ENCODE data around the gene KRT31. TPM values are rescaled to one million over a fixed set of nuclear protein-coding genes. Genes with fewer than 3 reads are reported as not detected.
A peak's percentile ranks its signal among the peaks of the same experiment; 100 is the strongest.
"Not testable (repeated sequence)": the region's sequence is repeated elsewhere in the genome, so short reads cannot be mapped to it uniquely, and the experiment has no call there.

Gene KRT31
- polyA plus RNA-seq, 2 of the 4 experiments (the other 2 are of a cell fraction): not detected

DNA sequence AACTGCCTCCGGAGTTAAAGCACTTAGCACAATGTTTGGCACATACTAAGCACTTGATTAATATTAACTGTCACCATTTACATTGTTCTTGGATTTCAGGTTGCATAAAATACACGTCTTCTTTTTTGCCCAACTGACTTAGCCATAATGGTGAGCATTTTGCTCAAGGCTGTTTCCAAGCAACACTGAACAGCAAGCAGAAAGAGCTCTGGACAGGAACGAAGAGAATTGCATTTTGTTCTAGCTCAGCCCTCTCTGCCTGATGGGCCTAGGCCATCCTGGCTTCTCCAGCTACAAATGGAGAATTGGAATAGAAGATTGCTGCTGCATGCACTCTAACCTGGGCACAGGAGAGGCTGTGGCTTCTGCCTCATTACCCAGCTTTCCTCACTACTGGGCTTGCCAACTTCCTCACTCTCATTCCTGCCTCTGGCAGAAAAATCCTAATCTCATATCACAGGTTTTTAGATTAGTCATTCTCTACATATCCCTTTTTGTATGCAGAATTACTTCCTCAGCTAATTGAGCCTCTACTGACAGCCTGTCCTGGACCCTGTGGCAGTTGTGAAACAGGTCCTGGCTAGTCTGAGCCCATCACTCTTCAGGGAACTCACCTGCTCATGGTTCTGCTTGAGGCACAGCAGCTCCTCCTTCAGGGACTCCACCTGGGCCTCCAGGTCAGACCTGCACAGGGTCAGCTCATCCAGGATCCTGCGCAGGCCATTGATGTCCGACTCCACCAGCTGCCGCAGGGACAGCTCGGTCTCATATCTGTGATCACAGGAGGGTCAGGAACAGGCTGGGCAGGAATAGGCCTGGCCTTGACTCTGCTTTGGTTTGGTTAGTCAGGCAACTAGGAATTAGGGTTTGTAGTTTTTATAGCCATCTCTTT is 49.3 kb downstream of the KRT31 start:
- DNase-seq (ENCODE audit: low read depth in 1 of 2, low spot score in 1 of 2): no peak
- POLR2A ChIA-PET: no interaction called here
- no peak overlapping the region for H3K4me2 ChIP-seq
- H3K4me1 ChIP-seq: no peaks in the 10 kb centered on the region
- TF ChIP-seq, protein P1, sequence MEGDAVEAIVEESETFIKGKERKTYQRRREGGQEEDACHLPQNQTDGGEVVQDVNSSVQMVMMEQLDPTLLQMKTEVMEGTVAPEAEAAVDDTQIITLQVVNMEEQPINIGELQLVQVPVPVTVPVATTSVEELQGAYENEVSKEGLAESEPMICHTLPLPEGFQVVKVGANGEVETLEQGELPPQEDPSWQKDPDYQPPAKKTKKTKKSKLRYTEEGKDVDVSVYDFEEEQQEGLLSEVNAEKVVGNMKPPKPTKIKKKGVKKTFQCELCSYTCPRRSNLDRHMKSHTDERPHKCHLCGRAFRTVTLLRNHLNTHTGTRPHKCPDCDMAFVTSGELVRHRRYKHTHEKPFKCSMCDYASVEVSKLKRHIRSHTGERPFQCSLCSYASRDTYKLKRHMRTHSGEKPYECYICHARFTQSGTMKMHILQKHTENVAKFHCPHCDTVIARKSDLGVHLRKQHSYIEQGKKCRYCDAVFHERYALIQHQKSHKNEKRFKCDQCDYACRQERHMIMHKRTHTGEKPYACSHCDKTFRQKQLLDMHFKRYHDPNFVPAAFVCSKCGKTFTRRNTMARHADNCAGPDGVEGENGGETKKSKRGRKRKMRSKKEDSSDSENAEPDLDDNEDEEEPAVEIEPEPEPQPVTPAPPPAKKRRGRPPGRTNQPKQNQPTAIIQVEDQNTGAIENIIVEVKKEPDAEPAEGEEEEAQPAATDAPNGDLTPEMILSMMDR (IDR thresholded peaks at IDR 0.05): no peak
- 73% methylated on average over 7 of the region's 7 CpGs for WGBS (ENCODE audit: missing lambda C conversion rate)
- H3K4me3 ChIP-seq: no peak overlapping the region
- CTCF ChIA-PET: interaction anchor here (1.4 to 3.7 kb wide), 9 partner anchors 14 to 491 kb away, joined by 3 to 19 read pairs (median 7); no protein-coding TSS in a partner anchor
- ATAC-seq: no peak
- H3K27ac ChIP-seq: no peak overlapping the region
- H3K9me3 ChIP-seq: no peaks in the 10 kb centered on the region
- FAIRE-seq: peak; percentile 51

DNA sequence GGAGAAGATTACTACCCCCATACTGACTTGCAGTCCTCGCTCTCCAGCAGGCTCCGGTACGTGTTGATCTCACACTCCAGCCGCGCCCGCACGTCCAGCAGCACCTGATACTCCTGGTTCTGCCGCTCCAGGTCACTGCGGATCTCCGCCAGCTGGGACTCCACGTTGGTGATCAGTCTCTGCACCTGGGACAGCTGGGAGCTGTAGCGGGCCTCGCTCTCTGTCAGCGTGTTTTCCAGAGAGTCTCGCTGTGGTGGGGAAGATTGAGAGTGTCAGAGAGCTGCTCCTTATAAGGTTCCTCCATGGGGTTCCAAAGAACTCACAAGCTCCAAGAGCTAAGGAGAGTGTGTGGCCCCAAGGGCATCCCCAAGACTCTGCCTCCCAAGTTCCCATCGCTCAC is 51.0 kb downstream of the KRT31 start:
- FAIRE-seq; H3K27ac ChIP-seq; H3K4me3 ChIP-seq; H3K9me3 ChIP-seq; POLR2A ChIA-PET; ATAC-seq; DNase-seq (ENCODE audit: low read depth in 1 of 2, low spot score in 1 of 2); H3K4me2 ChIP-seq; H3K4me1 ChIP-seq: not testable (repeated sequence)
- WGBS (ENCODE audit: missing lambda C conversion rate): 86% methylated on average over 15 of the region's 16 CpGs
- CTCF ChIA-PET: interaction anchor here (1.2 to 2.6 kb wide), 3 partner anchors 17 to 316 kb away, joined by 3 to 11 read pairs (median 9); no protein-coding TSS in a partner anchor

DNA sequence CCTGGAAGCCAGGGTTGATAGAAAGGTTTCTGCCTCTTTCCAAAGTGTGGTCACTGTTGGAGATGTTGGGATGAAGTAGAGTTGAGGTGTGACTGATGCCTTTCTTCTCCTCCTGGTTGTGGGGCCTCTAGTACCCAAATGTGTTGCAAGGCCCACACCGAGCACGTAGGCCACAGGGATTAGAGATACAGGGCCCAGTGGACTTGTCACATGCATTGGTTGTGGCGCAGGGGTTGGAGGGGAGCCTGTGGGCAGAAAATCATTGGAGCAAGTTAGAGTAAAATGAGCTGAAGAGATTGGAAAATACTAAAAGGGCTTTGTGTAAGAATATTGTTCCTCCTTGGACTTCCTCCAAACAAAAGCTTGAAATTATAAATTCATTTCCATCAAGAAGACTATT is 51.4 kb downstream of the KRT31 start:
- ChIA-PET POLR2A (no interaction called here), CTCF (interaction anchor here (1.2 to 2.6 kb wide), 3 partner anchors 17 to 317 kb away, joined by 3 to 11 read pairs (median 9); no protein-coding TSS in a partner anchor)
- no peak for TF ChIP-seq SMC3 (IDR thresholded peaks at IDR 0.05)
- TF ChIP-seq ZFP36 (IDR thresholded peaks at IDR 0.05; ENCODE audit: borderline replicate concordance, partially characterized antibody): no peak
- TF ChIP-seq, protein P2, sequence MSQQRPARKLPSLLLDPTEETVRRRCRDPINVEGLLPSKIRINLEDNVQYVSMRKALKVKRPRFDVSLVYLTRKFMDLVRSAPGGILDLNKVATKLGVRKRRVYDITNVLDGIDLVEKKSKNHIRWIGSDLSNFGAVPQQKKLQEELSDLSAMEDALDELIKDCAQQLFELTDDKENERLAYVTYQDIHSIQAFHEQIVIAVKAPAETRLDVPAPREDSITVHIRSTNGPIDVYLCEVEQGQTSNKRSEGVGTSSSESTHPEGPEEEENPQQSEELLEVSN (IDR thresholded peaks at IDR 0.05; ENCODE audit: borderline replicate concordance, low read depth): no peak
- no peak for TF ChIP-seq MYC (IDR thresholded peaks at IDR 0.05; ENCODE audit: borderline replicate concordance, low read length)
- TF ChIP-seq HOXA7 (CRISPR knock-in tag; IDR thresholded peaks at IDR 0.05): no peak
- TF ChIP-seq, protein P3, sequence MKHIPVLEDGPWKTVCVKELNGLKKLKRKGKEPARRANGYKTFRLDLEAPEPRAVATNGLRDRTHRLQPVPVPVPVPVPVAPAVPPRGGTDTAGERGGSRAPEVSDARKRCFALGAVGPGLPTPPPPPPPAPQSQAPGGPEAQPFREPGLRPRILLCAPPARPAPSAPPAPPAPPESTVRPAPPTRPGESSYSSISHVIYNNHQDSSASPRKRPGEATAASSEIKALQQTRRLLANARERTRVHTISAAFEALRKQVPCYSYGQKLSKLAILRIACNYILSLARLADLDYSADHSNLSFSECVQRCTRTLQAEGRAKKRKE (CRISPR knock-in tag; IDR thresholded peaks at IDR 0.05; ENCODE audit: low read depth): no peak
- TF ChIP-seq CBX2 (IDR thresholded peaks at IDR 0.05; ENCODE audit: borderline replicate concordance, low read depth): no peak
- TF ChIP-seq RFX5 (IDR thresholded peaks at IDR 0.05): no peak
- TF ChIP-seq JUNB (IDR thresholded peaks at IDR 0.05): no peak
- TF ChIP-seq, protein P4, sequence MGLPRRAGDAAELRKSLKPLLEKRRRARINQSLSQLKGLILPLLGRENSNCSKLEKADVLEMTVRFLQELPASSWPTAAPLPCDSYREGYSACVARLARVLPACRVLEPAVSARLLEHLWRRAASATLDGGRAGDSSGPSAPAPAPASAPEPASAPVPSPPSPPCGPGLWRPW (IDR thresholded peaks at IDR 0.05): no peak
- FAIRE-seq: no peak
- Histone ChIP-seq H3K4me2 (no peak overlapping the region), H3K4me1 (no peaks in the 10 kb centered on the region), H3K27ac (no peak overlapping the region), H3K4me3 (no peak overlapping the region), H3K9me3 (no peaks in the 10 kb centered on the region)
- DNase-seq (ENCODE audit: low read depth in 1 of 2, low spot score in 1 of 2): no peak
- 65% methylated on average over 3 of the region's 3 CpGs for WGBS (ENCODE audit: missing lambda C conversion rate)
- no peak for ATAC-seq

Other genes starting within 250 kb of the KRT31 start
Only the 30 nearest of the 31 such genes appear.
- not detected in 2 replicates for gene KRTAP4-4, start 236.9 kb downstream of the KRT31 start, polyA plus RNA-seq (2011; rRNA removed)
- not detected in 3 replicates for gene KRTAP4-4, start 236.9 kb downstream of the KRT31 start, polyA plus RNA-seq (2017; fragmentation: RNase III; extraction: RNeasy Plus Mini Kit Qiagen cat#74134 plus additional on column Dnase treatment)
- gene KRTAP4-3, start 229.4 kb downstream of the KRT31 start, polyA plus RNA-seq (2011; rRNA removed): not detected in 2 replicates
- not detected in 3 replicates for gene KRTAP4-3, start 229.4 kb downstream of the KRT31 start, polyA plus RNA-seq (2017; fragmentation: RNase III; extraction: RNeasy Plus Mini Kit Qiagen cat#74134 plus additional on column Dnase treatment)
- gene KRTAP4-2, start 219.4 kb downstream of the KRT31 start, polyA plus RNA-seq (2011; rRNA removed): not detected in 2 replicates
- not detected in 3 replicates for gene KRTAP4-2, start 219.4 kb downstream of the KRT31 start, polyA plus RNA-seq (2017; fragmentation: RNase III; extraction: RNeasy Plus Mini Kit Qiagen cat#74134 plus additional on column Dnase treatment)
- 0.32 TPM in 2 replicates for gene KRTAP4-1, start 212.7 kb downstream of the KRT31 start, polyA plus RNA-seq (2011; rRNA removed)
- 0.12 TPM in 2 of 3 replicates, not detected in the other for gene KRTAP4-1, start 212.7 kb downstream of the KRT31 start, polyA plus RNA-seq (2017; fragmentation: RNase III; extraction: RNeasy Plus Mini Kit Qiagen cat#74134 plus additional on column Dnase treatment)
- not detected in 2 replicates for gene KRTAP9-1, start 207.7 kb downstream of the KRT31 start, polyA plus RNA-seq (2011; rRNA removed)
- not detected in 3 replicates for gene KRTAP9-1, start 207.7 kb downstream of the KRT31 start, polyA plus RNA-seq (2017; fragmentation: RNase III; extraction: RNeasy Plus Mini Kit Qiagen cat#74134 plus additional on column Dnase treatment)
- gene KRTAP9-2, start 171.0 kb downstream of the KRT31 start, polyA plus RNA-seq (2011; rRNA removed): not detected in 2 replicates
- not detected in 3 replicates for gene KRTAP9-2, start 171.0 kb downstream of the KRT31 start, polyA plus RNA-seq (2017; fragmentation: RNase III; extraction: RNeasy Plus Mini Kit Qiagen cat#74134 plus additional on column Dnase treatment)
- gene KRTAP9-3, start 165.2 kb downstream of the KRT31 start, polyA plus RNA-seq (2011; rRNA removed): not detected in 2 replicates
- not detected in 3 replicates for gene KRTAP9-3, start 165.2 kb downstream of the KRT31 start, polyA plus RNA-seq (2017; fragmentation: RNase III; extraction: RNeasy Plus Mini Kit Qiagen cat#74134 plus additional on column Dnase treatment)
- gene KRTAP9-8, start 159.6 kb downstream of the KRT31 start, polyA plus RNA-seq (2011; rRNA removed): not detected in 2 replicates
- gene KRTAP9-8, start 159.6 kb downstream of the KRT31 start, polyA plus RNA-seq (2017; fragmentation: RNase III; extraction: RNeasy Plus Mini Kit Qiagen cat#74134 plus additional on column Dnase treatment): not detected in 3 replicates
- not detected in 2 replicates for gene KRTAP9-4, start 147.9 kb downstream of the KRT31 start, polyA plus RNA-seq (2011; rRNA removed)
- not detected in 3 replicates for gene KRTAP9-4, start 147.9 kb downstream of the KRT31 start, polyA plus RNA-seq (2017; fragmentation: RNase III; extraction: RNeasy Plus Mini Kit Qiagen cat#74134 plus additional on column Dnase treatment)
- gene KRTAP9-9, start 142.2 kb downstream of the KRT31 start, polyA plus RNA-seq (2011; rRNA removed): not detected in 2 replicates
- not detected in 3 replicates for gene KRTAP9-9, start 142.2 kb downstream of the KRT31 start, polyA plus RNA-seq (2017; fragmentation: RNase III; extraction: RNeasy Plus Mini Kit Qiagen cat#74134 plus additional on column Dnase treatment)
- gene KRTAP9-6, start 132.2 kb downstream of the KRT31 start, polyA plus RNA-seq (2011; rRNA removed): not detected in 2 replicates
- gene KRTAP9-6, start 132.2 kb downstream of the KRT31 start, polyA plus RNA-seq (2017; fragmentation: RNase III; extraction: RNeasy Plus Mini Kit Qiagen cat#74134 plus additional on column Dnase treatment): not detected in 3 replicates
- gene KRTAP9-7, start 121.9 kb downstream of the KRT31 start, polyA plus RNA-seq (2011; rRNA removed): not detected in 2 replicates
- gene KRTAP9-7, start 121.9 kb downstream of the KRT31 start, polyA plus RNA-seq (2017; fragmentation: RNase III; extraction: RNeasy Plus Mini Kit Qiagen cat#74134 plus additional on column Dnase treatment): not detected in 3 replicates
- gene KRTAP29-1, start 94.8 kb downstream of the KRT31 start, polyA plus RNA-seq (2011; rRNA removed): not detected in 2 replicates
- not detected in 3 replicates for gene KRTAP29-1, start 94.8 kb downstream of the KRT31 start, polyA plus RNA-seq (2017; fragmentation: RNase III; extraction: RNeasy Plus Mini Kit Qiagen cat#74134 plus additional on column Dnase treatment)
- gene KRTAP16-1, start 88.3 kb downstream of the KRT31 start, polyA plus RNA-seq (2011; rRNA removed): not detected in 2 replicates
- gene KRTAP16-1, start 88.3 kb downstream of the KRT31 start, polyA plus RNA-seq (2017; fragmentation: RNase III; extraction: RNeasy Plus Mini Kit Qiagen cat#74134 plus additional on column Dnase treatment): not detected in 3 replicates
- not detected in 2 replicates for gene KRTAP17-1, start 81.9 kb downstream of the KRT31 start, polyA plus RNA-seq (2011; rRNA removed)
- not detected in 3 replicates for gene KRTAP17-1, start 81.9 kb downstream of the KRT31 start, polyA plus RNA-seq (2017; fragmentation: RNase III; extraction: RNeasy Plus Mini Kit Qiagen cat#74134 plus additional on column Dnase treatment)
- not detected in 2 replicates for gene KRT33A, start 46.8 kb downstream of the KRT31 start, polyA plus RNA-seq (2011; rRNA removed)
- gene KRT33A, start 46.8 kb downstream of the KRT31 start, polyA plus RNA-seq (2017; fragmentation: RNase III; extraction: RNeasy Plus Mini Kit Qiagen cat#74134 plus additional on column Dnase treatment): not detected in 3 replicates
- not detected in 2 replicates for gene KRT33B, start 27.8 kb downstream of the KRT31 start, polyA plus RNA-seq (2011; rRNA removed)
- 0.05 to 0.08 TPM in 2 of 3 replicates, not detected in the other for gene KRT33B, start 27.8 kb downstream of the KRT31 start, polyA plus RNA-seq (2017; fragmentation: RNase III; extraction: RNeasy Plus Mini Kit Qiagen cat#74134 plus additional on column Dnase treatment)
- 0.09 TPM in 2 replicates for gene KRT34, start 15.3 kb downstream of the KRT31 start, polyA plus RNA-seq (2011; rRNA removed)
- gene KRT34, start 15.3 kb downstream of the KRT31 start, polyA plus RNA-seq (2017; fragmentation: RNase III; extraction: RNeasy Plus Mini Kit Qiagen cat#74134 plus additional on column Dnase treatment): 0.17 to 0.33 TPM (median 0.23 TPM) in 3 replicates
- gene KRT37, start 27.0 kb upstream of the KRT31 start, polyA plus RNA-seq (2011; rRNA removed): not detected in 2 replicates
- gene KRT37, start 27.0 kb upstream of the KRT31 start, polyA plus RNA-seq (2017; fragmentation: RNase III; extraction: RNeasy Plus Mini Kit Qiagen cat#74134 plus additional on column Dnase treatment): not detected in 3 replicates
- gene KRT38, start 43.4 kb upstream of the KRT31 start, polyA plus RNA-seq (2011; rRNA removed): not detected in 2 replicates
- not detected in 3 replicates for gene KRT38, start 43.4 kb upstream of the KRT31 start, polyA plus RNA-seq (2017; fragmentation: RNase III; extraction: RNeasy Plus Mini Kit Qiagen cat#74134 plus additional on column Dnase treatment)
- gene KRT32, start 69.8 kb upstream of the KRT31 start, polyA plus RNA-seq (2011; rRNA removed): not detected in 2 replicates
- not detected in 3 replicates for gene KRT32, start 69.8 kb upstream of the KRT31 start, polyA plus RNA-seq (2017; fragmentation: RNase III; extraction: RNeasy Plus Mini Kit Qiagen cat#74134 plus additional on column Dnase treatment)
- gene KRT35, start 83.5 kb upstream of the KRT31 start, polyA plus RNA-seq (2011; rRNA removed): not detected in 2 replicates
- not detected in 3 replicates for gene KRT35, start 83.5 kb upstream of the KRT31 start, polyA plus RNA-seq (2017; fragmentation: RNase III; extraction: RNeasy Plus Mini Kit Qiagen cat#74134 plus additional on column Dnase treatment)
- not detected in 2 replicates for gene KRT36, start 92.3 kb upstream of the KRT31 start, polyA plus RNA-seq (2011; rRNA removed)
- not detected in 3 replicates for gene KRT36, start 92.3 kb upstream of the KRT31 start, polyA plus RNA-seq (2017; fragmentation: RNase III; extraction: RNeasy Plus Mini Kit Qiagen cat#74134 plus additional on column Dnase treatment)
- gene KRT13, start 108.0 kb upstream of the KRT31 start, polyA plus RNA-seq (2011; rRNA removed): 0.06 and 0.08 TPM in 2 replicates
- gene KRT13, start 108.0 kb upstream of the KRT31 start, polyA plus RNA-seq (2017; fragmentation: RNase III; extraction: RNeasy Plus Mini Kit Qiagen cat#74134 plus additional on column Dnase treatment): not detected in 3 replicates
- 2.1 and 2.6 TPM in 2 replicates for gene KRT15, start 121.3 kb upstream of the KRT31 start, polyA plus RNA-seq (2011; rRNA removed)
- 0.54 to 1.4 TPM (median 0.62 TPM) in 3 replicates for gene KRT15, start 121.3 kb upstream of the KRT31 start, polyA plus RNA-seq (2017; fragmentation: RNase III; extraction: RNeasy Plus Mini Kit Qiagen cat#74134 plus additional on column Dnase treatment)
- 23.8 and 26.2 TPM in 2 replicates for gene KRT19, start 130.7 kb upstream of the KRT31 start, polyA plus RNA-seq (2011; rRNA removed)
- gene KRT19, start 130.7 kb upstream of the KRT31 start, polyA plus RNA-seq (2017; fragmentation: RNase III; extraction: RNeasy Plus Mini Kit Qiagen cat#74134 plus additional on column Dnase treatment): 27.8 to 31.2 TPM (median 29.9 TPM) in 3 replicates
- not detected in 2 replicates for gene KRT9, start 174.5 kb upstream of the KRT31 start, polyA plus RNA-seq (2011; rRNA removed)
- gene KRT9, start 174.5 kb upstream of the KRT31 start, polyA plus RNA-seq (2017; fragmentation: RNase III; extraction: RNeasy Plus Mini Kit Qiagen cat#74134 plus additional on column Dnase treatment): not detected in 3 replicates
- 0.04 TPM in 1 of 2 replicates, not detected in the other for gene KRT14, start 189.3 kb upstream of the KRT31 start, polyA plus RNA-seq (2011; rRNA removed)
- gene KRT14, start 189.3 kb upstream of the KRT31 start, polyA plus RNA-seq (2017; fragmentation: RNase III; extraction: RNeasy Plus Mini Kit Qiagen cat#74134 plus additional on column Dnase treatment): 0.07 to 0.10 TPM (median 0.09 TPM) in 3 replicates
- gene KRT16, start 215.2 kb upstream of the KRT31 start, polyA plus RNA-seq (2011; rRNA removed): 0.21 and 0.28 TPM in 2 replicates
- gene KRT16, start 215.2 kb upstream of the KRT31 start, polyA plus RNA-seq (2017; fragmentation: RNase III; extraction: RNeasy Plus Mini Kit Qiagen cat#74134 plus additional on column Dnase treatment): 0.44 TPM in 1 of 3 replicates, not detected in the others
- gene KRT17, start 227.0 kb upstream of the KRT31 start, polyA plus RNA-seq (2011; rRNA removed): 0.78 and 1.2 TPM in 2 replicates
- gene KRT17, start 227.0 kb upstream of the KRT31 start, polyA plus RNA-seq (2017; fragmentation: RNase III; extraction: RNeasy Plus Mini Kit Qiagen cat#74134 plus additional on column Dnase treatment): 0.43 to 0.57 TPM (median 0.56 TPM) in 3 replicates

Data from A549 (cell line).